ENCODE results near the gene TFPI.
"Not testable (repeated sequence)": the region's sequence is repeated elsewhere in the genome, so short reads cannot be mapped to it uniquely, and the experiment has no call there.

The TFPI gene

DNA sequence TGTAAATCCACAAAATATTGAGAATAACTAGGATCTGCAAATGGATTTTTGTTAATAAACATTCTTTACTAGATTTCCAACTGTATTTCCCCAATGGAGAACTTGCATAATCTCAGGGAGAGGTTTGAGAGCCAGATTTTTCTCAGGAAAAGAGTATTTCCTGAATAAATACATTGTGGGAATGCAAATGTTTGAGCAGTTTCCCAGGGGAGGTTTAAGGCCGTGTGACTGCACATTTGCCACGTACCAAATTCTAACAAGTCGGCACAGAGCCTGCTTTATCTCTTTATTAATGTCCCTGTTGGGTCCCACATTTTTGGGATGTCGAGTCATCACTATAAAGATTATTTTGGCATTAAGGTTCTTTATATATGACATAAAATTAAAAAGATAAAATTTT is 27.0 kb downstream of the TFPI start:
- DNase-seq, result no peak

DNA sequence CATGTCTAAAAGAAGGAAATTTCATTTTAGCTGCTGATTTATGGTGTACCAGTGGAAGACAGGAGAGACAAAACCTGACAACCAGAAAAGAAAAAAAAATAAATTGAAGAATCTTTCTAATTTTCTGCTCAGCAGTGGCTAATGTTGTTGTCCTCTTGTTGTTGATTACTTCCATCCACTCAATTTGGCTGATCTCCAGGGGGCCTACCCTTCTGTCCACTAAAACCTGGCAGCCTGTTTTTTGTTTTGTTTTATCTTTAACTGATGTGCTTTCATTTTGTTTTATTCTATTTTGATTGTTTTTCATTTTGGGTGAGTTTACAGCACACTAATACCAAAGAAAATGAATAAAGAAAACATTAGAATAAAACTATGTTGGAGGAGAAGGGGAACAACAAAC is 27.4 kb downstream of the TFPI start:
- no peak for DNase-seq

DNA sequence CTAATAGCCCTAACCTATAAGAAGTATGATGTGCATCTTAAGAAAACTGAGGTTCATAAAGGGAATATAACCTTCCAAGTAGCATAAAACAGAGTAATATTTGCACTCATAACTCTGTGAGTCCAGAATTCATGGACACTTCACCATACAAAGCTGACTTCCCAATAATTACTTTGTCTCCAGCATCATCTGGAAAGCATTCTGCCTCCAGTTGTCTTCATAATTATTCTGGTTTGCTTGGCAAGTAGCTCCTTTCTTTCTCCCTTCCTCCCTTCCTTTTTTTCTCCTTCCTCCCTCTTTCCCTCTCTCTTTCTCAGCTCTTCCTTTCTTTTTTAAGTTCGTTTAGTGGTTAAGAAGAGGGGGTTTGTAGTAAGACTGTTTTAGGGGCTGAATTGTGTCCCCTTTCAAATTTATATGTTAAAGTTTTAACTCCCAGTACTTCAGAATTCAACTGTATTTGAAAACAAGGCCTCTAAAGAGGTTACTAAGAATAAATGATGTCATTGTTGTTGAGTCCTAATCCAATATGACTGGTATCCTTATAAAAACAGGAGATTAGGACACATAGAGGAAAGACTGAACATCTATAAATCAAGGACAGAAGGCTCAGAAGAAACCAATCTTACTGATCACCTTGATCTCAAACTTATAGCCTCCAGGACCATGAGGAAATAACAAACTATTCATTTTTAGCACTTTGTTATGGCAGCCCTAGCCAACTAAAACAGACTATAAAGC is 28.9 kb downstream of the TFPI start:
- no peak for DNase-seq

DNA sequence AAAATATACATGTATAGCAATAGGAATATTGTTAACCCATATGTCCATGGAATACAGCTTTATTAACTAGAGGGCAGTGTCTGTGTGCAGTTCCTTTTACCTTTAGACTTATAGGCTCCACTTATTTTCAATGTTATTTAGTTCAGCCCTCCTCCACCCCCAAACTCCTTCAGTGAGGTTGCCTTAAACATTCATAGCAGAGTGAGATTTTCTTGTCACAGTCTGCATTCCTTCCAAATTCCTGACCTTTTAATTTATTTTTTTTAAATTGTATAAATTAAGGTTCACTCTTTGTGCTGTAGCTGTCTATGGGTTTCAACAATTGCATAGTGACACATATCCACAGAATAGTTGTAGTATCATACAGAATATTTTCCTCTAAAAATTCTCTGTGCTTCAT is 30.9 kb downstream of the TFPI start:
- DNase-seq, result no peak

DNA sequence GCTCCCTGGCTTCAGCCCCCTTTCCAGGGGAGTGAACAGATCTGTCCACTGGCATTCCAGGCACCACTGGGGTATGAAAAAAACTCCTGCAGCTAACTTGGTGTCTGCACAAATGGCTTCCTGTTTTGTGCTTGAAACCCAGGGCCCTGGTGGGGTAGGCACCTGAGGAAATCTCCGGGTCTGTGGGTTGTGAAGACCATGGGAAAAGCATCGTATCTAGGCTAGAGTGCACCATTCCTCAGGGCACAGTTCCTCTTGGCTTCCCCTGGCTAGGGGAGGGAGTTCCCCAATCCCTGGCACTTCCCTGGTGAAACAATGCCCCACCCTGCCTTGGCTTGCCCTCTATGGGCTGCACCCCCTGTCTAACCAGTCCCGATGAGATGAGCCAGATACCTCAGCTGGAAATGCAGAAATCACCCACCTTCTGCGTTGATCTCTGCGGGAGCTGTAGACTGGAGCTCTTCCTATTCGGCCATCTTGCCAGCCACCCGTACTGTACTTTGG is 34.1 kb downstream of the TFPI start:
- peak; percentile 79 for DNase-seq

DNA sequence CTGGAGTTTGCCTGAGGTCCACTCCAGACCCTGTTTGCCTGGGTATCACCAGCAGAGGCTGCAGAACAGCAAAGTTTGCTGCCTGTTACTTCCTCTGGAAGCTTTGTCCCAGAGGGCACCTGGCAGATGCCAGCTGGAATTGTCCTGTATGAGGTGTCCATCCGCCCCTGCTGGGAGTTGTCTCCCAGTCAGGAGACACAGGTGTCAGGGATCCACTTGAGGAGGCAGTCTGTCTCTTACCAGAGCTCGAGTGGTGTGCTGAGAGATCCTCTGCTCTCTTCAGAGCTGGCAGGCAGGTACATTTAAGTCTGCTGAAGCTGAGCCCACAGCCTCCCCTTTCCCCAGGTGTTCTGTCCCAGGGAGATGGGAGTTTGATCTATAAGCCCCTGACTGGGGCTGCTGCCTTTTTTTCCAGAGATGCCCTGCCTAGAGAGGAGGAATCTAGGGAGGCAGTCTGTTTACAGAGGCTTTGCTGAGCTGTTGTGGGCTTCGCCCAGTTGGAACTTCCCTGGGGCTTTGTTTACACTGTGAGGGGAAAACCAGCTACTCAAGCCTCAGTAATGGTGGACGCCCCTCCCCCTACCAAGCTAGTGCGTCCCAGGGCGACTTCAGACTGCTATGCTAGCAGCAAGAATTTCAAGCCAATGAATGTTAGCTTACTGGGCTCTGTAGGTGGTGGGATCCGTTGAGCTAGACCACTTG is 34.7 kb downstream of the TFPI start:
- DNase-seq, result peak; percentile 97

DNA sequence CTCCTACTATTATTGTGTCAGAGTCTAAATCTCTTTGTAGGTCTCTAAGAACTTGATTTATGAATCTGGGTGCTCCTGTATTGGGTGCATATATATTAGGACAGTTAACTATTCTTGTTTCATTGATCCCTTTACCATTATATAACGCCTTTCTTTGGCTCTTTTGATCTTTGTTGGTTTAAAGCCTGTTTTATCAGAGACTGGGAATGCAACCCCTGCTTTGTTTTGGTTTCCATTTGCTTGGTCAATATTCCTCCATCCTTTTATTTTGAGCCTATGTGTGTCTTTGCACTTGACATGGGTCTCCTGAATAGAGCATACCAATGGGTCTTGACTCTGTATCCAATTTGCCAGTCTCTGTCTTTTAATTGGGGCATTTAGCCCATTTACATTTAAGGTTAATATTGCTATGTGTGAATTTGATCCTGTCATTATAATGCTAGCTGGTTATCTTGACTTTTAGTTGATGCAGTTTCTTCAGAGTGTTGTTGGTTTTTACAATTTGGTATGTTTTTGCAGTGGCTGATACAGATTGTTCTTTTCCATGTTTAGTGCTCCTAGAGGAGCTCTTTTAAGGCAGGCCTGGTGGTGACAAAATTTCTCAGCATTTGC is 36.4 kb downstream of the TFPI start:
- not testable (repeated sequence) for DNase-seq

DNA sequence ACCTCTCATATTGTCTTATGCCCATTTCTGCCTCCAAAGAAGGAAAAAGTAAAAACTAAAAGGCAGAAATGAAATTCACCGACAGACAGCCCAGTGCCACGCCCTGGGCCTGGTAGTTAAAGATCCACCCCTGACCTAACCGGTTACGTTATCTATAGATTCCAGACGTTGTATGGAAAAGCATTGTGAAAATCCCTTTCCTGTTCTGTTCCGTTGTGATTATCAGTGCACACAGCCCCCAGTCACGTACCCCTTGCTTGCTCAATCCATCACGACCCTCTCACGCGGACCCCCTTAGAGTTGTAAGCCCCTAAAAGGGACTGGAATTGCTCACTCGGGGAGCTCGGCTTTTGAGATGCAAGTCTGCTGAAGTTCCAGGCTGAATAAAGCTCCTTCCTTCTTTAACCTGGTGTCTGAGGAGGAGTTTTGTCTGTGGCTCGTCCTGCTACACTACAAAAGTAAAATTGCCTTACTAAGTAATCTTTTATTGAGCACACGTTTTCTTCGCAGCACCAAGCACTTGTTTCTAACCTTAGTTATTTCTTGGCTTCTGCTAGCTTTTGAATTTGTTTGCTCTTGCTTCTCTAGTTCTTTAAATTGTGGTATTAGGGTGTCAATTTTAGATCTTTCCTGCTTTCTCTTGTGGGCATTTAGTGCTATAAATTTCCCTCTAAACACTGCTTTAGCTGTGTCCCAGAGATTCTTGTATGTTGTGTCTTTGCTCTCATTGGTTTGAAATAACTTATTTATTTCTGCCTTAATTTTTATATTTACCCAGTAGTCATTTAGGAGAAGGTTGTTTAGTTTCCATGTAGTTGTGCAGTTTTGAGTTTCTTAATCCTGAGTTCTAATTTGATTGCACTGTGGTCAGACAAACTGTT is 37.4 kb downstream of the TFPI start:
- not testable (repeated sequence) for DNase-seq

DNA sequence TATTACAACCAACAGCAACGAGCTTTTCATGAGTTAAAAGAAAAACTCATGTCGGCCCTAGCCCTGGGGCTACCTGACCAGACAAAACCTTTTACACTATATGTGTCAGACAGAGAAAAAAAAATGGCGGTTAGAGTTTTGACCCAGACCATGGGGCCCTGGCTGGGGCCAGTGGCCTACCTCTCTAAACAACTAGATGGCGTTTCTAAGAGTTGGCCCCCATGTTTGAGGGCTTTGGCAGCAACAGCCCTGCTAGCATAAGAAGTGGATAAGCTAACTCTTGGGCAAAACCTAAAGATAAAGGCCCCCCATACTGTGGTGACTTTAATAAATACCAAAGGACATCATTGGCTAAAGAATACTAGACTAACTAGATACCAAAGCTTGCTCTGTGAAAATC is 39.3 kb downstream of the TFPI start:
- no peak for DNase-seq

DNA sequence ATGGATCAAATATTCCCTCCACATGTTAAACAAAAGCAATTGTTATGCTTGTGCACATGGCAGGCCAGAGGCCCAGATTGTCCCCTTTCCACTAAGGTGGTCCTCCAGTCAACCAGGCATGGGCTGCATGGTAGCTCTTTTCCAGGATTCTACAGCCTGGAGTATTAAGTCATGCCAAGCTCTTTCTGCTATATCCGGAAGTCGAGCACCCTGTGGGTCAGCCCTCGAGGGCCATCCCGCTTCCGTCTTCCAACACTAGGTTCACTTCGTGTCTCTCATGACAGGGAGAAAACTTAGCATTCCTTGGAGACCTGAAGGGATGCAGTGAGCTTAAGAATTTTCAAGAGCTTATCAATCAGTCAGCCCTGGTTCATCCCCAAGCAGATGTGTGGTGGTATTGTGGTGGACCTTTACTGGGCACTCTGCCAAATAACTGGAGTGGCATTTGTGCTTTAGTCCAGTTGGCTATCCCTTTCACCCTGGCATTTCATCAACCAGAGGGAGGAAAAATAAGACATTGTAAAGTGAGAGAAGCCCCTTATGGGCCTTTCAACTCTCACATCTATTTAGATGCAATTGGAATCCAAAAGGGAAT is 39.9 kb downstream of the TFPI start:
- not testable (repeated sequence) for DNase-seq

DNA sequence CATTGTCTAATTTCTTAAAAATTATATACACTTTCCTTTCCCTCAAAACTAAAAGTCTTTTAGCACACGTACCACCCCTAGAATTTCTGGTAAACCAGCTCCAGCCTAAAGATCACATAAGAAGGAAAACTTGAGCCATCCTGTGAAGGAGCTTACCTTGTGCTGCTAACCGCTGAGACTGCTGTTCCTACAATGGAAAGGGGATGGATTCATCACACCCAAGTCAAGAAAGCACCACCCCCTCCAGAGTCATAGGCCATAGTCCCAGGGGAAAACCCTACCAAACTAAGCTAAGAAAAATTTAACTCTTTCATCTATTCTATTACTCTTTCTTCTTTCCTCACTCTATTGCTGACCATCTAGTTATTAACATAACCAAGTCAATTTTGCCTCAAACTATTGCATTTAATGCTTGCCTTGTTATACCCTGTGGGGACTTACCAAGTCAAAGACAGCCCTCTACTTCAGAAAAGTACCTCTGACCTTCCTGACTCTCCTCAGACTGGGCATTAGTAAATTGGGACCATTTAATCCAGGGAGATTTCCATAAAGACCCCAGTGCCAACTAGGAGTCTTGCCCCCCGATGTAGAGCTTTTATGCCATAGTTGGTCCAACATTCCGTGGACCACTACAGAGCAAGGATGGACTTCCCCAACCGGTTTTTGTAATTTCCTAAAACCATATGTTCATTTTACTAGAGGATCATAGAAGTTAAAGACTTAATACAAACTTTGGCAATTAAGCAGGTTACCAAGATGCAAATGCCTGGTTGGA is 40.6 kb downstream of the TFPI start:
- not testable (repeated sequence) for DNase-seq

DNA sequence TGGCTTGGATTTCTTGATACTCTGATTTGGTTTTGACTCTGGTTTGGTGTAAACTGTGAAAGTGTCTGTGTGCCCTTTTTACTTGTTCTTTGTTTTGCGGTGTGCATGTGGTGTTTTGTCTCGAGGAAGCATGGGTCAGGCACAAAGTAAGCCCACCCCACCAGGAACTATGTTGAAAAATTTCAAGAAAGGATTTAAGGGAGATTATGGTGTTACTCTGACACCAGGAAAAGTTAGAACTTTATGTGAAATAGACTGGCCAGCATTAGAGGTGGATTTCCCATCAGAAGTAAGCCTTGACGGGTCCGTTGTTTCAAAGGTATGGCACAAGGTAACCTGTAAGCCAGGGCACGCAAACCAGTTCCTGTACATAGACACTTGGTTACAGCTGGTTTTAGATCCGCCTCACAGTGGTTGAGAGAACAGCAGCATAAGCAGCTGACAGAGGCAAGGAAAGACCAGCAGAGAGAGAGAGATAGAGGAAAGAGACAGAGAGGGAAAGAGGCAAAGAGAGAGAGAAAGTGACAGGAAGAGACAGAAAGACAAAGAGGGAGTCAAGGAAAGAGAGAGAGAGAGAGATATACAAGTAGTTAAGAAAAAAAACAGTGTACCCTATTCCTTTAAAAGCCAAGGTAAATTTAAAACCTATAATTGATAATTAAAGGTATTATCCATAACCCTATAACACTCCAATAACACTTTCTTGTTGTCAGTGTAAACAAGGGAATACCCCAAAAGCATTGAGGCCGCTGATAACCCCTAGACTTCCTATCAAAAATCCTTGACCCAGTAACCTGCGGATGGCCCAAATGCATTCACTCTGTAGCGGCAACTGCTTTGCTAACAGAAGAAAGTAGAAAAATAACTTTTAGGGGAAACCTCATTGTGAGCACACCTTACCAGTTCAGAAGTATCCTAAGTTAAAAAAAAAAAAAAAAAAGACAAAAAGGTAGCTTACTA is 42.6 kb downstream of the TFPI start:
- DNase-seq, result no peak

DNA sequence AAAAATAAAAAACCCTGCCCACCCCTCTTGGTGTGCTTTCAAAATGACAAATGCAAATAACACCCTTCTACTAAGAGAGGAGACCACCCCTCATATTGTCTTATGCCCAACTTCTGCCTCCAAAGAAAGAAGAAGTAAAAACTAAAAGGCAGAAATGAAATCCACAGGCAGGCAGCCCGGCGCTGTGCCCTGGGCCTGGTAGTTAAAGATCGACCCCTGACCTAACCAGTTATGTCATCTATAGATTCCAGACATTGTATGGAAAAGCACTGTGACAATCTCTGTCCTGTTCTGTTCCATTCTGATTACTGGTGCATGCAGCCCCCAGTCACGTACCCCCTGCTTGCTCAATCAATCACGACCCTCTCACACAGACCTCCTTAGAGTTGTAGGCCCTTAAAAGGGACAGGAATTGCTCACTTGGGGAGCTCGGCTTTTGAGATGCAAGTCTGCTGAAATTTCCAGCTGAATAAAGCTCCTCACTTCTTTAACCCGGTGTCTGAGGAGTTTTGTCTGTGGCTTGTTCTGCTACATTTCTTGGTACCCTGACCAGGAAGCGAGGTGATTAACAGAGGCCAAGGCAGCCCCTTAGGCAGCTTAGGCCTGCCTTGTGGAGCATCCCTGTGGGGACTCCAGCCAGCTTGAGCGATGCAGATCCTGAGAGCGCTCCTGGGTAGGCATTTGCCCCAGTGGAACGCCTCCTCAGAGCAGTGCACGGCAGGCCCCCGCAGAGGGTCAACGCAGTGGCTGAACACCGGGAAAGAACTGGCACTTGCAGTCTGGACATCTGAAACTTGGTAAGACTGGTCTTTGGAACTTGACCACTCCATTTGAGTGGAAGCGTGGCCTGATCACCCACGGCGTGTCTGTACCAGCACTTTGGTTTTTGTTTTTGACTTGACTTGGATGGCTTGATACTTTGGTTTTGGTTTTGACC is 43.5 kb downstream of the TFPI start:
- DNase-seq, result not testable (repeated sequence)

DNA sequence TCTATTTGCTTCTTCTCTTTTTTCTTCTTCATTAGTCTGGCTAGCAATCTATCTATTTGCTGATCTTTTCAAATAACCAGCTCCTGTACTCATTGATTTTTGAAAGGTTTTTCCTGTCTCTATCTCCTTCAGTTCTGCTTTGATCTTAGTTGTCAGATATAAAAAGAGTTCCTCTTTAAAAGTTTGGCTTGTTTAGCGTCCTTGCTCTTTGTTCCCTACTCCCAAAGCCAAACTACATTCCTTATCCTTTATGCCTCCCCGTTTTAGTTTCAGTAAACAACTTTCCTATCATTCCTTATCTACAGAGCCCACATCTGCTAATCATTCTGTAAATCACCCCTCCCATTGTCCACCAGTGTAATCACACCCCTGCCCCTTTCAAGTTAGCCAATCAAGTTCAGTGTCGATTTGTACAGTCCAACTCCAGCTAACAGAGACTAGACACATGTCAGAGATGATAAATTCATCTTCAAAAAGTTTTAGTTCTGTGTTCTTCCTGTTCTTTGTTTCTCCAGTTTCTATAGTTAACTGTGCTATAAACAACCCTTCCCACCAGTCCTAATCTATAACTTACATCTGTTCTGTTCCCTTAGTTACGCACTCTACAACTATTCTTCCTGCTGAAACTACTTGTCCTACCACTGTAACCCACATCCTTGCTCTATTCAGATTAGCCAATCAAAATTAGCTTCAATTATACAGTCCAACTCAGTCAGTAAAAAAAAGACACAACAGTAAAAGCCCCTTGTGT is 44.4 kb downstream of the TFPI start:
- no peak for DNase-seq

DNA sequence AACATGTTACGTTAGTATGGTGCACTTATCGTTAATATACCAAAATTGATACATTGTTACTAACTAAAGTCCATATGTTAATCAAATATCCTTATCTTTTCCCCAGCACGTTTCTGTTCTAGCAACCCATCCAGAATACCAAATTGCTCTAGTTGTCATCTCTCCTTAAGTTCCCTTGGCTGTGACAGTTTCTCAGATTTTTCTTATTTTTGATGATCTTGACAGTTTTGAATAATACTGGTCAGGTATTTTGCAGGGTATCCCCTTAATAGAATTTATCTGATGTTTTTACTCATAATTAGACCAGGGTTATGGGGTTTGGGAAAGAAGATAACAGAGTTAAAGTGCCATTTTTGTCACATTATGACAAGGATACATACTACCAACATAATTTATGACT is 47.8 kb downstream of the TFPI start:
- no peak for DNase-seq

DNA sequence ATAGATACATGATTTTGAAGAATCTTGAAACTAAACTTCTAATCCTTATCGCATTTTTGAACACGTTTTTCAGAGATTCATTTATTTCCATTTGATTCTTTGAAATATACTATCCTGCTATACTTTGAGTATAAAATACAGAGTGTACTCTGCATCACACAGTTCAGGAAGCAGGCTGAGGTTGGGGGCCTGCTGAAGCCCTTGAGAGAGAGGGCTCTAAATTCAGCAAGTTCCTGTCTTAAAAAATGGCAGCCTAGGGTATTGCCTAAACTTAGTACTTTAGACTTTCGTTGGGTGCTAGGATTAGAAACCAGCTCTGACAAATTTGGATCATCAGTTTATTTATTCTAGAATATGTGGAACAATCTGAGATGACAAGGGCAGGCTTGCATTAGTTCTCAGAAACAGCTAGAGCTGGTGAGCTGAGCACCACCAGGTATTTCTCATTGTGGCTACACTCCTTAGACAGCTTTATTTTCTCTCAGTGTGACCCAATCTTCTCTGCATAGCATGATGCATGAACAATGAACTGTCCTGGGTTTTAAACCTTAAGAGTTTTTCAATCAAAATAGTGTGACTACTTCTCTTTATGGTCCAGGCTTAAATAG is 49.1 kb downstream of the TFPI start:
- DNase-seq, result no peak

DNA sequence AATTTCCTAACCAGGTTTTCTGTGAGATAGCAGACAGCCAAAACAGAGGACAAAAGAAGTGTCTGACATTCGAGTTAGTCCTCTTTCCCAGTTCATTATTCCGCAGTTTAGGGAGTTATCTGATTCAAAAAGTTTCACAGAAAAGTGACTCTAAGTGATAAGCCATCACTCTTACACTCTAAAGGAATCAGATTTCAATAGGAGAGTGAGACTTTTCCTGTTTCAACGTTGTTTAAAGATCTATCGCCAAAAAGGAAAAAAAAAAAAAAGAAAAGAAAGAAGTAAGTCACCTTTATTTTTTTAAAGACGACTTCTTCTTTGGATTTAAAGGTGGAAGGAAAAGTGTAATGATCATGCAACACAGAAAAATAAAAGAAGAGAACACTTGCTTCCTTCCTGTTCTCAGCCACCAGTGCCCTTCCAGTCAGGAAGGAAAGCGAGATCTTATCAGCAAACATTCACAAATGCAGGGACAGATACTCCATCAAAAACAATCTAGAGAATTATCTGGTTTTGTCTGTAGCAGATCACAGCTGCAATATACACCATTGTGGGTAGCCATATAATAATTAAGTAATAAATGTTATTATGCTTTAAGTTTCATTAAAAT is 49.8 kb downstream of the TFPI start:
- no peak for DNase-seq

DNA sequence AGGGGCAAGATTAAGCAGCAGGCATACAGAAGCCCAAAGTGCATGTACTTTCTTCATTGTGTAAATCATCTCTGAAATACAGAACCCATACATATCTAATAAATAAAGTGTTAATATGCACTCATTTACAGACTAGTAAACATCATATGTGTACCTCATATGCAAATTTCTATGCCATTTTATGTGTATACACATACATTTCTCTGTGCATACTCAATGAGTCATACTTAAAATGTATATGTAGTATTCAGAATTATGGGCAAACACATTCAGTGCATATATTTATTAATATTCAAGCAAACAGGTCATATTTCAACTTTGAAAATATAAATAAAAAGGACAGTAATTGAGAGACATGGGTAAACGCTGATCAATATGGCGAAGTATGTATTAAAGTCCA is 50.5 kb downstream of the TFPI start:
- DNase-seq, result no peak

Data from DMS53 (cell line).